GM21619 (cell line): ENCODE measurements around the gene TVP23C.
"Not testable (repeated sequence)": the region's sequence is repeated elsewhere in the genome, so short reads cannot be mapped to it uniquely, and the experiment has no call there.

Experiments
- ATAC-seq: cut with Tn5 transposase; IDR thresholded peaks from one replicate; pipeline ENCODE4 v1.9.1; 2021; ENCODE audit not compliant: unreplicated experiment

Gene TVP23C

GRCh38 chr17:15563375-15563857 is at the start of gene TVP23C:
Gene TVP23C, minus strand, starts transcription at chr17:15563483. Its CDS starts 35 bp downstream, at chr17:15563448.
- peak; percentile 86 for ATAC-seq

- not testable (repeated sequence) for ATAC-seq
Measured at GRCh38 chr17:15592960-15593359, 29.7 kb upstream of the TVP23C start.

GRCh38 chr17:15591986-15592385 is 28.7 kb upstream of the TVP23C start:
- not testable (repeated sequence) for ATAC-seq

- ATAC-seq: not testable (repeated sequence)
Measured at GRCh38 chr17:15590844-15591243, 27.6 kb upstream of the TVP23C start.

- ATAC-seq: peak; percentile 78
Measured at GRCh38 chr17:15589544-15590536, 26.6 kb upstream of the TVP23C start.

GRCh38 chr17:15588017-15588416 is 24.7 kb upstream of the TVP23C start:
- not testable (repeated sequence) for ATAC-seq

- ATAC-seq: not testable (repeated sequence)
Measured at GRCh38 chr17:15583313-15583712, 20.0 kb upstream of the TVP23C start.

- ATAC-seq: not testable (repeated sequence)
Measured at GRCh38 chr17:15581462-15581861, 18.2 kb upstream of the TVP23C start.

GRCh38 chr17:15576848-15577247 is 13.6 kb upstream of the TVP23C start:
- ATAC-seq: not testable (repeated sequence)

- ATAC-seq: not testable (repeated sequence)
Measured at GRCh38 chr17:15574660-15575059, 11.4 kb upstream of the TVP23C start.

- not testable (repeated sequence) for ATAC-seq
Measured at GRCh38 chr17:15573870-15574269, 10.6 kb upstream of the TVP23C start.

- peak; percentile 16 for ATAC-seq
Measured at GRCh38 chr17:15562613-15563374, 489 bp downstream of the TVP23C start.

- not testable (repeated sequence) for ATAC-seq
Measured at GRCh38 chr17:15561439-15561838, 1.8 kb downstream of the TVP23C start.

GRCh38 chr17:15558403-15559105 is 4.7 kb downstream of the TVP23C start:
- ATAC-seq: not testable (repeated sequence)

GRCh38 chr17:15557334-15557832 is 5.9 kb downstream of the TVP23C start:
- not testable (repeated sequence) for ATAC-seq

GRCh38 chr17:15552932-15553331 is 10.4 kb downstream of the TVP23C start:
- not testable (repeated sequence) for ATAC-seq

GRCh38 chr17:15549552-15549951 is 13.7 kb downstream of the TVP23C start:
- ATAC-seq: not testable (repeated sequence)

GRCh38 chr17:15546604-15547003 is 16.7 kb downstream of the TVP23C start:
- ATAC-seq: not testable (repeated sequence)

- ATAC-seq: not testable (repeated sequence)
Measured at GRCh38 chr17:15540371-15541219, 22.7 kb downstream of the TVP23C start.
